ENCODE measurements around the gene UBE2S. TPM values are rescaled to one million over a fixed set of nuclear protein-coding genes. Genes with fewer than 3 reads are reported as not detected.

UBE2S gene
- total RNA-seq, 1 experiment from 2014 or later: 369 TPM

- no peak for DNase-seq (ENCODE audit: extremely low read depth, low read depth)
These were observed 38.7 kb downstream of the UBE2S start for GRCh38 chr19:55368701-55369563.

GRCh38 chr19:55368106-55368505, 39.5 kb downstream of the UBE2S start:
- no peak for DNase-seq (ENCODE audit: extremely low read depth, low read depth)

GRCh38 chr19:55366790-55367189, 40.8 kb downstream of the UBE2S start:
- DNase-seq (ENCODE audit: extremely low read depth, low read depth): no peak

GRCh38 chr19:55365964-55366363, 41.6 kb downstream of the UBE2S start:
- DNase-seq (ENCODE audit: extremely low read depth, low read depth): no peak

GRCh38 chr19:55365245-55365644, 42.3 kb downstream of the UBE2S start:
- DNase-seq (ENCODE audit: extremely low read depth, low read depth): no peak

- DNase-seq (ENCODE audit: extremely low read depth, low read depth): no peak
These were observed 44.4 kb downstream of the UBE2S start, which contains the start of gene GARIN5B for GRCh38 chr19:55362990-55363716. Gene GARIN5B (minus strand): TSS chr19:55363260. CDS start chr19:55363066, 194 bp downstream.

- DNase-seq (ENCODE audit: extremely low read depth, low read depth): no peak
These were observed 45.2 kb downstream of the UBE2S start for GRCh38 chr19:55362174-55362989.

GRCh38 chr19:55360902-55361301, 46.7 kb downstream of the UBE2S start:
- no peak for DNase-seq (ENCODE audit: extremely low read depth, low read depth)

GRCh38 chr19:55358943-55359908, 48.4 kb downstream of the UBE2S start:
- DNase-seq (ENCODE audit: extremely low read depth, low read depth): no peak

- no peak for DNase-seq (ENCODE audit: extremely low read depth, low read depth)
These were observed 49.1 kb downstream of the UBE2S start for GRCh38 chr19:55358493-55358892.

- DNase-seq (ENCODE audit: extremely low read depth, low read depth): no peak
These were observed 52.3 kb downstream of the UBE2S start for GRCh38 chr19:55355213-55355821.

- no peak for DNase-seq (ENCODE audit: extremely low read depth, low read depth)
These were observed 52.8 kb downstream of the UBE2S start, which contains the start of gene COX6B2 for GRCh38 chr19:55354698-55355212. Gene COX6B2 (minus strand): TSS chr19:55354719. CDS start chr19:55354521, 198 bp downstream.

- no peak for DNase-seq (ENCODE audit: extremely low read depth, low read depth)
These were observed 53.5 kb downstream of the UBE2S start for GRCh38 chr19:55353803-55354697.

GRCh38 chr19:55353356-55353802, 54.2 kb downstream of the UBE2S start:
- no peak for DNase-seq (ENCODE audit: extremely low read depth, low read depth)

GRCh38 chr19:55352549-55353145, 54.9 kb downstream of the UBE2S start:
- no peak for DNase-seq (ENCODE audit: extremely low read depth, low read depth)

GRCh38 chr19:55352040-55352439, 55.5 kb downstream of the UBE2S start:
- DNase-seq (ENCODE audit: extremely low read depth, low read depth): no peak

GRCh38 chr19:55350620-55351315, 56.8 kb downstream of the UBE2S start:
- no peak for DNase-seq (ENCODE audit: extremely low read depth, low read depth)

Data from NCI-H460 (cell line).